Activated B cell treated with CpG ODN at 0.5 μM for 24 hours (primary cell): ENCODE results near the gene UBXN1. TPM values are rescaled to one million over a fixed set of nuclear protein-coding genes. Genes with fewer than 3 reads are reported as not detected.

Source experiments
- ATAC-seq: fragments of 200-7000 bp; cut with Tn5 transposase; one replicate; pipeline ENCODE4 v1.10.0; 2021; ENCODE audit warnings: low read depth, mild to moderate bottlenecking, moderate library complexity
- CTCF ChIA-PET: fragments of 350-600 bp; sonication (Branson Sonifier 250); formaldehyde crosslinking; loops from one replicate; lab custom pipeline; 2021; ENCODE audit warnings: antibody characterized with exemption; lab: Charles Lee
- POLR2A ChIA-PET: fragments of 350-600 bp; sonication (Branson Sonifier 250); formaldehyde crosslinking; loops from one replicate; lab custom pipeline; 2021; ENCODE audit warnings: antibody characterized with exemption; lab: Charles Lee
- DNase-seq: peaks from one replicate; pipeline ENCODE4 v3.0.0; 2022
- H3K27ac Mint-ChIP-seq: one replicate; pipeline ENCODE4 v1.8.0; 2020; ENCODE audit warnings: mixed read lengths
- H3K27me3 Mint-ChIP-seq: one replicate; pipeline ENCODE4 v1.8.0; 2021; ENCODE audit warnings: mixed read lengths
- H3K36me3 Mint-ChIP-seq: one replicate; pipeline ENCODE4 v1.8.0; 2021; ENCODE audit warnings: low read depth, mixed read lengths
- H3K4me1 Mint-ChIP-seq: one replicate; pipeline ENCODE4 v1.8.0; 2021; ENCODE audit warnings: mixed read lengths
- H3K4me3 Mint-ChIP-seq: one replicate; pipeline ENCODE4 v1.8.0; 2020; ENCODE audit warnings: mild to moderate bottlenecking, mixed read lengths
- H3K9me3 Mint-ChIP-seq: one replicate; pipeline ENCODE4 v1.8.0; 2020; ENCODE audit warnings: mixed read lengths
- intact Hi-C: fragments of 100-400 bp; cut with micrococcal nuclease; formaldehyde crosslinking; loops from one replicate; pipeline ENCODE4 v1.15.1; 2024
- total RNA-seq: library from RNA; stranded (reverse); gene quantifications from 2 replicates; pipeline ENCODE4 v1.2.3, GENCODE V29; 2022
- TF ChIP-seq, protein P1 (sequence below): fragments of 200-600 bp; IDR thresholded peaks from one replicate; pipeline ENCODE4 v1.8.0; 2022; ENCODE audit warnings: antibody characterized with exemption, mild to moderate bottlenecking

UBXN1 gene
- total RNA-seq, 1 donor from 2014 or later, result 204 TPM

DNA sequence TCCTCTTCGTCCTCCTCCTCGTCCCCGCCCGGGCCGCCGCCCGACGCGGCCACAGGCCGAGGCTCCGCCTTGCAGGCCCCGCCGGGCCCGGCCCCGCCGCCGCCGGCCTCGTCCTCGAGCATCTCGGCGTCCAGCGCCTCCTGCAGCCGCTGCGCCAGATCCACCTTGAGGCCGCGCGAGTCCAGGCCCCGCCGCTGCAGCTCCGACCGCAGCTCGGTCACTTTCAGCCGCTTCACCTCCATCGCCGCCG is 48.0 kb upstream of the UBXN1 start:
- Mint-ChIP-seq H3K4me1 (peaks cover 55% of the 10 kb centered on the region), H3K36me3 (peaks cover 72% of the 10 kb centered on the region), H3K4me3 (peak overlapping the region; percentile 98), H3K9me3 (no peaks in the 10 kb centered on the region), H3K27me3 (no peaks in the 10 kb centered on the region), H3K27ac (peak overlapping the region; percentile 98)
- intact Hi-C loops, result loop anchor here (1.0 to 2.0 kb wide), 7 partner anchors 18 to 136 kb away; partner anchors contain the start of genes GANAB, INTS5, TAF6L and TMEM179B
- no peak for ATAC-seq
- ChIA-PET CTCF (interaction anchor here (1.0 to 1.5 kb wide), 3 partner anchors 60 to 136 kb away, joined by 3 to 4 read pairs (median 3); partner anchors contain the start of gene TUT1), POLR2A (interaction anchor here (0.7 to 8.9 kb wide), 42 partner anchors 8 to 759 kb away, joined by 3 to 193 read pairs (median 7); partner anchors contain the start of genes B3GAT3, BSCL2, C11orf98 and CSKMT)
- TF ChIP-seq, protein P1, sequence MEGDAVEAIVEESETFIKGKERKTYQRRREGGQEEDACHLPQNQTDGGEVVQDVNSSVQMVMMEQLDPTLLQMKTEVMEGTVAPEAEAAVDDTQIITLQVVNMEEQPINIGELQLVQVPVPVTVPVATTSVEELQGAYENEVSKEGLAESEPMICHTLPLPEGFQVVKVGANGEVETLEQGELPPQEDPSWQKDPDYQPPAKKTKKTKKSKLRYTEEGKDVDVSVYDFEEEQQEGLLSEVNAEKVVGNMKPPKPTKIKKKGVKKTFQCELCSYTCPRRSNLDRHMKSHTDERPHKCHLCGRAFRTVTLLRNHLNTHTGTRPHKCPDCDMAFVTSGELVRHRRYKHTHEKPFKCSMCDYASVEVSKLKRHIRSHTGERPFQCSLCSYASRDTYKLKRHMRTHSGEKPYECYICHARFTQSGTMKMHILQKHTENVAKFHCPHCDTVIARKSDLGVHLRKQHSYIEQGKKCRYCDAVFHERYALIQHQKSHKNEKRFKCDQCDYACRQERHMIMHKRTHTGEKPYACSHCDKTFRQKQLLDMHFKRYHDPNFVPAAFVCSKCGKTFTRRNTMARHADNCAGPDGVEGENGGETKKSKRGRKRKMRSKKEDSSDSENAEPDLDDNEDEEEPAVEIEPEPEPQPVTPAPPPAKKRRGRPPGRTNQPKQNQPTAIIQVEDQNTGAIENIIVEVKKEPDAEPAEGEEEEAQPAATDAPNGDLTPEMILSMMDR, result no peak
- no peak for DNase-seq

DNA sequence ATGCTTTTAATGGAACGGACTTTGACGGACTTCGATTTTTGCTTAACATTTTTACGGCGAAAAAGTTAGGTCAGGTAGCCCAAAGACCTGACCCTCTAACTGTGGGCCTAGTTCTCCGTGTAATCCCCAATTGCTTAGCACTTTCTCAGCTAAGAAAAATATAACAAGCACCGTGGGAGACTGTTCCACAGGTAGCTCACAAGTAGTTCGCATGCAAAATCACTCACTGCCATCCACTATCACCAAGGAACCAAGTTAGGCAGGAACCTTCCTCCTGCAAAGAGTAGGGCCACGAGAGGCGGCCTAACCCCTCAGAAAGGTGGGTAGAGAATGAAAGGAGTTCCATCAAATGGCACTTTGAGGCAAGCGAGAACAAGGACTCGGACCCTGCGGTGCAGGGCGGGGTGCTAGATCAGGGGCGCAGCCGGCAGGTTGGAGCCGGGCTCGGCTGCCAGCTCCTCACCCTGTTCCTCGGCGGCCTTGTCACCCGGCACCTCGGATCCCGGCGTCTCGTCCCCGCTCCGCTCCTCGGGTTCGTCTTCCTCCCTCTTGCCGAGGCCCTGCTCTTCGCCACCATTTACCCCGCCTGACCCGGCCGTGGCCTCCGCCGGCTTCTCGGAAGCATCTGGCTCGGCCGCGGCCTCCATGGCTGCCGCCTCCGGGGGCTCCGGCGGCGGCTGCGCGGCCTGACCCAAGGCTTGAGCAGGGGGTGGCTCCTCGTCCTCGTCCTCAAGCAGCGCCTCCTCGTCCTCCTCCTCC is 47.5 kb upstream of the UBXN1 start:
- H3K4me1 Mint-ChIP-seq, result peaks cover 53% of the 10 kb centered on the region
- DNase-seq (no peak), ATAC-seq (no peak)
- TF ChIP-seq, protein P1, result no peak
- CTCF ChIA-PET, result interaction anchor here (1.5 kb wide), 1 partner anchor 134 kb away, joined by 3 read pairs; no protein-coding TSS in a partner anchor
- no peaks in the 10 kb centered on the region for H3K9me3 Mint-ChIP-seq
- POLR2A ChIA-PET, result interaction anchor here (0.5 to 8.9 kb wide), 31 partner anchors 10 to 183 kb away, joined by 3 to 193 read pairs (median 11); partner anchors contain the start of genes B3GAT3, BSCL2, C11orf98 and CSKMT
- peak overlapping the region; percentile 74 for H3K27ac Mint-ChIP-seq
- intact Hi-C loops, result loop anchor here (2.0 kb wide), 2 partner anchors 74 to 136 kb away; partner anchors contain the start of gene INTS5
- peak overlapping the region; percentile 98 for H3K4me3 Mint-ChIP-seq
- H3K27me3 Mint-ChIP-seq, result no peaks in the 10 kb centered on the region
- peaks cover 75% of the 10 kb centered on the region for H3K36me3 Mint-ChIP-seq

DNA sequence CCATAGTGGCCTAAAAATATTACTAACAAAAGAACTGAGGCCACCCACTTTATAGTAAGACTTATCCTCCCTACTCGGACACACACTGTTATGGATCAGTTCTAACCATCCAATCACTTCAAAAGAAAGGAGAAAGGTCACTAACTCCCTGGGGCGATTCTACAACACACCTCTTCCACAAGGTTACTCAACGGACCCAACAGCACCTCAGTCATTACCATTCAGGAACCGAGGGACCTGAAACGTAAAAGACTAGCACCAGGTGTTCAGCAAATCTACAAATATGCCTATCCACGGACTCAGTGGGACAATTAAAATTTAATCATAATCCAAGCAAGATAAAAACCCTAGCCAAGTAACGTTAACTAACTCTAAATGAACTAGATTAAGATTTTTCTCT is 46.8 kb upstream of the UBXN1 start:
- ATAC-seq (no peak), DNase-seq (no peak)
- Mint-ChIP-seq H3K27me3 (no peaks in the 10 kb centered on the region), H3K36me3 (peaks cover 78% of the 10 kb centered on the region), H3K4me1 (peaks cover 53% of the 10 kb centered on the region), H3K9me3 (no peaks in the 10 kb centered on the region), H3K4me3 (peak overlapping the region; percentile 98), H3K27ac (peak overlapping the region; percentile 74)
- intact Hi-C loops, result loop anchor here (2.0 kb wide), 2 partner anchors 73 to 137 kb away; partner anchors contain the start of gene INTS5
- TF ChIP-seq, protein P1, result no peak
- ChIA-PET POLR2A (interaction anchor here (0.5 to 8.9 kb wide), 13 partner anchors 10 to 156 kb away, joined by 4 to 193 read pairs (median 64); partner anchors contain the start of genes BSCL2, C11orf98, CSKMT and GNG3), CTCF (interaction anchor here (1.5 kb wide), 1 partner anchor 134 kb away, joined by 3 read pairs; no protein-coding TSS in a partner anchor)

DNA sequence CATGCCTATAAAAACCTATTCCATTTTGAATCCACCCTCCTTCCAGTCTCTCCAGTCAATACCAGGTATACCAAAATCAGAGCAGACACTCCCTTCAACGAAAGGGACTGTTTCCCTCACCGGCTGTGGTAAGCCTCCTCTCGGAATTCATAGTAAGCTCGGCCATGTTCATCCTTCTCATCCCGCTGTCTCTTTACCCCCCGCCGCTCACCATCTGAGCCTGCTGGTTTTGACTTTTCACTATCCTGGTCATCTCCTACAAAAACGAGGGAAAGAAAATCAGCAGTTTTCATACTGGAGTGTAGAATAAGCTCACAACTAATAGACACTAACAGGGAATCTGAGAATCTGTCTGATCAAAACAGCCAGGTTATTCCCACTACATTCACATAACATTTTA is 45.3 kb upstream of the UBXN1 start:
- H3K27me3 Mint-ChIP-seq, result no peaks in the 10 kb centered on the region
- peak overlapping the region; percentile 98 for H3K4me3 Mint-ChIP-seq
- ChIA-PET CTCF (no interaction called here), POLR2A (interaction anchor here (0.6 to 8.9 kb wide), 6 partner anchors 10 to 117 kb away, joined by 3 to 188 read pairs (median 3); partner anchors contain the start of genes BSCL2, C11orf98, CSKMT and GANAB)
- no peak for ATAC-seq
- H3K36me3 Mint-ChIP-seq, result peaks cover 89% of the 10 kb centered on the region
- peak overlapping the region; percentile 46 for H3K27ac Mint-ChIP-seq
- TF ChIP-seq, protein P1, result no peak
- no peaks in the 10 kb centered on the region for H3K9me3 Mint-ChIP-seq
- intact Hi-C loops, result no loop called here
- no peak for DNase-seq
- peaks cover 44% of the 10 kb centered on the region for H3K4me1 Mint-ChIP-seq

DNA sequence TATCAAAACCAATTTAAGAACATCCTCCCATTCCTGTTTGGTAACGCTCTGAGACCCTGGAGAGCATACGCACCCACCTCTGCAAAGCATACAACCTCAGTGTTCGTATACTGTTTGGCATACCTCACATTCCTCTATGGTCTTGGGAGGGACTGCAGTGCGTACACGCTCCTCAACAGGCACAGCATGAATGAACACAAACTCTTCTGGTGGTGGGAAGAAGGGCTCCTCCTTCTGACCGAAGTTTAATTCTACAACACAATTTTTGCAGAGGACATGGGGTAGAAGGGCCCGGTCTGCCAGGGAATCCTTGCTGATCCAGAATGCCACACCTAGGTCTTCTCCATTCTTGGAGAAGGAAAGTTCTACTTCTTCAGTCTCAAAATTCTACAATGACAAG is 43.1 kb upstream of the UBXN1 start:
- H3K4me1 Mint-ChIP-seq, result peaks cover 36% of the 10 kb centered on the region
- intact Hi-C loops, result no loop called here
- POLR2A ChIA-PET, result interaction anchor here (0.7 kb wide), 1 partner anchor 102 kb away, joined by 3 read pairs; no protein-coding TSS in a partner anchor

More for the DNA sequence above, 43.1 kb upstream of the UBXN1 start:
- DNase-seq, result no peak
- Mint-ChIP-seq H3K27me3 (no peaks in the 10 kb centered on the region), H3K4me3 (no peak overlapping the region), H3K27ac (peak overlapping the region; percentile 35), H3K36me3 (peaks cover 93% of the 10 kb centered on the region), H3K9me3 (no peaks in the 10 kb centered on the region)
- ATAC-seq, result no peak
- TF ChIP-seq, protein P1, result no peak
- CTCF ChIA-PET, result no interaction called here
